Inflammatory macrophage treated with lipopolysaccharide for 4 hours (primary cell): ENCODE results near the gene PLCH1.

ENCODE experiments used
- DNase-seq: peaks from one replicate; pipeline ENCODE4 v3.0.0-alpha.2; 2020

Gene PLCH1

GRCh38 chr3:155602307-155602706 lies 142.6 kb downstream of the PLCH1 start:
- no peak for DNase-seq

DNA sequence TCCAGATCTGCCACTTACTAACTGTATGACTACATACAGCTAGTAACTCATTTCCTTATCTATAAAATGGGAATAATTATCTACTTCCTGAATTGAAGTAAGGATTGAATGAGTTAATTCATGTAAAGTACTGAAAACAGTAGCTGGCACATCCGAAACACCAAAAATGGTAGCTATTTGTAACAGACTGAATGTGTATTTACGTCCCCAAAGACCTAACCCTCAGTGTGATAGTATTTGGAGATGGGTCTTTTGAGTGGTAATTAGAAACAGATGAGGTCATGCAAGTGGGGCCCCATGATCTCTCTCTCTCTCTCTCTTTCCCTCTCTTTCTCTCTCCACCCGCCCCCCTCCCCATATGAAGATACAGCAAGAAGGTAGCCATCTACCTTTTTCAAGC lies 146.2 kb downstream of the PLCH1 start:
- no peak for DNase-seq

- no peak for DNase-seq
Measured at GRCh38 chr3:155596615-155597014, 148.3 kb downstream of the PLCH1 start.

GRCh38 chr3:155595371-155595770 lies 149.5 kb downstream of the PLCH1 start:
- no peak for DNase-seq

GRCh38 chr3:155594526-155595187 lies 150.2 kb downstream of the PLCH1 start:
- no peak for DNase-seq

- DNase-seq, result no peak
Measured at GRCh38 chr3:155587581-155587980, 157.3 kb downstream of the PLCH1 start.

DNA sequence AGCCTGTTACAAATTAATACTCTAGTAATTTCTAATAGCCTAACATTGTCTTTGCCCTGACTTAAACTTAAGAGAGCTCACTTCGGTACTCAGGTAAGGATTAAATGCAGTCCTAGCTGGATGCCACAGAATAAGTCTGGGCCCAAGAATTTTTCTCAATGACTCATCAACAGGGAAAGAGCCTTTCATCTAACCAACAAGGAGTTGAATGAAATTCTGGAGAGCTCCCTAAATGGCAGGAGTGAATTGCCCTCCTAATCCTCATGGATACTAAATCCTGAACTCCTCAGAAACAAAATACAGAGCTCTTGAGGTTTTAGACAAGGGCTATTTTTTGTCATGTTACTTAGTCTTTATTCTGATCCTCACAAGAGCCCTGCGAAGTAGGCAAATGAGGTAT lies 159.5 kb downstream of the PLCH1 start:
- no peak for DNase-seq

- peak; percentile 61 for DNase-seq
Measured at GRCh38 chr3:155581579-155581978, 163.3 kb downstream of the PLCH1 start.

GRCh38 chr3:155572085-155572484 lies 172.8 kb downstream of the PLCH1 start:
- no peak for DNase-seq

GRCh38 chr3:155568295-155568694 lies 176.6 kb downstream of the PLCH1 start:
- no peak for DNase-seq

GRCh38 chr3:155560594-155560993 lies 184.3 kb downstream of the PLCH1 start:
- DNase-seq, result no peak

DNA sequence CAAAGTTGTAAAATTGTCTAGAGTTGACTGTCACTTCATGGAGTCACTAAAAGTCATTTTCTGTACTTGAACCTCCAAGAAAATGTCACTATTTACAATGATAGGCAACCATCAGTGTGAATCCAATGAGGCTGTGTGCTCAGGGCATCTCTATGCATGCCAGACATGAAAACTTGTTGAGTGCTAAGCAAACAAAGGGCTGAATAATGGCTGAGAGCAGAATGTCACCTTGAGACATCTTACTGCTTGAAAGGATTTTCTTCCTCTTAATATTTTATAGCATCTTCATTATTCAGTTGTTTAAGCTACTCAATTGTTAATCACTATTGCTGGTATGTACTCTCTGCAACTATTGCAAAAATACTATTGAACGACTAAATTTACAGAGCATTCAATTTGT lies 184.7 kb downstream of the PLCH1 start:
- DNase-seq, result no peak

GRCh38 chr3:155556531-155556930 lies 188.3 kb downstream of the PLCH1 start:
- DNase-seq, result no peak

GRCh38 chr3:155555479-155556060 lies 189.3 kb downstream of the PLCH1 start:
- DNase-seq, result no peak

DNA sequence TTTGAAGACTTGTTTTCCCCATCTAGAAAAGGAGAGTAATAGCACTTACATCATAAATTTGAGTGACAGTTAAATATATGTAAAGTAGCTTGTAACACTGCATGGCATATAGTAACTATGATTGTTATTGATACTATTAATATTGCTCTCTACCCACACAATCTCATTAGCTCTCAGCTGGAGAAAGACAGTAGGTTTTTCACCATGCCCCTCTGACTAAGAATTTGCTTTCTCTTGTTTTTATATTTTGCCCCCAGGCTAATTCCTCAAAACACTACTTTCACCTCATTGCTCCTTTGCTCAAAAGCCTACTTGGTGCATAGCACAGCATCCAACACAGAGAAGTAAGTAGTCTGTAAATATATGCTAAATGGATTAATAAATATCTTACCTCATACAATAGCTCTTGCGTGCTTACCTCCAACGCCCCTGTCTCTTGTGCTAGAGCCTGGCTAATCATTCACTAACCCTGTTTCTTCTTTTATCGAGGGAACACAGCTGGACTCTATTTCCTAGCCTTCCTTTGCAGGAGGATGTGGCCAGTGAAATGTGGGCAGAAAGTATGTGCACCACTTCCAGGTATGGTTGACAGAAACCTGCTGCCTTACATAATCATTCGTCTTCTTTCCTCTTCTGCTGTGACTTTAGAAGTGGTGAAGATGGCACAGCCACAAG lies 190.0 kb downstream of the PLCH1 start:
- DNase-seq, result no peak

- DNase-seq, result no peak
Measured at GRCh38 chr3:155553780-155554179, 191.1 kb downstream of the PLCH1 start.

- no peak for DNase-seq
Measured at GRCh38 chr3:155553326-155553725, 191.5 kb downstream of the PLCH1 start.

DNA sequence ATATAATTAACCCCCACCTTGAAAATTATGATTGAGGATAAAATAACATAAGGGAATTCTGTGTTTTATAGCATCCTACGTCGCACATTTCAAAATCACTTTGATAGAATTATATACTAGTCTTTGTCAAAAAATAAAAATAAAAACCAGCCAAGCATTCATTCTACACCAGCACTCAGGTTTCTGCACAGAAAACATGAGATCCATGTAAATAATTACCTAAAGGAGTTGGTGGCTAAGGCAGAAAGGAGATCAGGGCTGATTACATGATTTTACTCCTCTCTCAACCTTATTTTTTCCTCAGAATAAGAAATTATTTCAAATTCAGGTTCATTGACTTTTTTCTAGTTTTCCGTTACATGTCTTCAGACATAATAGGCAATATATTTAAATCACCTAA lies 194.5 kb downstream of the PLCH1 start:
- no peak for DNase-seq

GRCh38 chr3:155549087-155549486 lies 195.8 kb downstream of the PLCH1 start:
- no peak for DNase-seq

GRCh38 chr3:155548195-155548594 lies 196.7 kb downstream of the PLCH1 start:
- no peak for DNase-seq

- no peak for DNase-seq
Measured at GRCh38 chr3:155535098-155535497, 209.8 kb downstream of the PLCH1 start.

DNA sequence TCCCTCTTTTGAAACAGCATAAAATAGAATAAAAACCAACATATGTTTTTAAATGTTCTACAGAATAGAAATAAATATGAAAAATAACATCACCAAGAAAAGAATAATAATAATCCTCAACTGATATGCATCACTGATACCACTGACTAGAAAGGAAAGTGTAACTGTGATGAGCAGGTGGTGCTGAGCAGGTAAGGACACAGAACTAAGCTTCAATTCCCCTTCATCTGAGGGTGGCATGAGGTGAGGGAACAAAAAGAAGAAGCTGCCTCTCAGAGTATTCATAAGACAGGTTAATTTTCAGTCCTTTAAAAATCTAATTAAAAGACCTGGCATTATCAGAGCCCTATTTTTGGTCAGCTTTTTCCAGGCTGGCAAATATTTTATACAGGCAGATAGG lies 216.3 kb downstream of the PLCH1 start:
- no peak for DNase-seq

GRCh38 chr3:155525324-155525833 lies 219.5 kb downstream of the PLCH1 start:
- DNase-seq, result no peak

GRCh38 chr3:155520463-155520862 lies 224.4 kb downstream of the PLCH1 start:
- DNase-seq, result no peak
